Measurements from ENCODE around the gene PASD1.

The PASD1 gene

DNA sequence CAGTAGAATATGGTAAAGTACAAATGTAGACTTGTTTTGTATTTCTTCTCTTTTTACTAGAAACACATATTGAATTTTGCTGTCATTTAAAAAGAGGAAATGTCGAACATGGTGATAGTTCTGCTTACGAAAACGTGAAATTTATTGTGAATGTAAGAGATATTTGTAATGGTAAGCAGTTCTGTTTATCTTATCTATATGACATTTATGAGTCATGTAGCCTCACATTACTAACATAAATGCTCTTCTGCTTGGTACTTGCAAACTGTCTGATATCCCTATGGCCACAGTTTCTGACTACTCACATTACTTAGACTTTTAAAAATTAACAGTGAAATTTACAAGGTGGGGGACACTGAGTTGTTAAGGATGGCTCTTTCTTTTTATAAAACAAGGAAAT, 57.9 kb downstream of the PASD1 start:
- H3K27me3 ChIP-seq (ENCODE audit: insufficient read depth, low read length) = no peaks in the 10 kb centered on the region
- H3K36me3 ChIP-seq (ENCODE audit: insufficient read depth, low read length) = no peaks in the 10 kb centered on the region
- no peak overlapping the region for H3K27ac ChIP-seq (ENCODE audit: low read depth, low read length)
- no peak overlapping the region for H3K4me3 ChIP-seq (ENCODE audit: low read length)
- H3K9me3 ChIP-seq (ENCODE audit: insufficient read depth, low read depth, low read length) = no peaks in the 10 kb centered on the region
- H3K9ac ChIP-seq (ENCODE audit: low read depth, low read length) = no peak overlapping the region
- H3K4me1 ChIP-seq (ENCODE audit: insufficient read depth, low read length) = no peaks in the 10 kb centered on the region
- WGBS = no CpG with 5 or more reads among the region's 3 CpGs

DNA sequence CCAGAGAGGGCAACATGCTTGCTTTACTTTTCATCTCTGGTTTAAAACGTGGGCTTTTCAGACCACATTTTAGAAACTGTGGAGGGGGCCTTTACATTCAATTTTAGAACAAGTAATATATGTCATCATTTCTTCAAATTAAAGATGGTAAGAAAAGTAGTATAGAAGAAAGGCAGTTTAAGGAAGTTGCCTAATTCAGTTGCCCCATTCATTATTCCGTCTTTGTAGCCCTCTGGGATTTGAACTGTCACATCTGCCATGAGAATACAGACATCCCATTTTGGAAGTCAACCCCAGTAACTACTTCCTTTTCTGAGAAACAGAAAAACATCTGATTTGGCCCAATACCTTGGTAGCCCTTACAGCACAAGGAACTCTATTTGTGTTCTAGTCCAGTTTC, 61.2 kb downstream of the PASD1 start:
- H3K4me3 ChIP-seq (ENCODE audit: low read length) = no peak overlapping the region
- no peak overlapping the region for H3K27ac ChIP-seq (ENCODE audit: low read depth, low read length)
- H3K27me3 ChIP-seq (ENCODE audit: insufficient read depth, low read length) = no peaks in the 10 kb centered on the region
- 83% methylated on average over 1 of the region's 2 CpGs for WGBS
- H3K9me3 ChIP-seq (ENCODE audit: insufficient read depth, low read depth, low read length) = no peaks in the 10 kb centered on the region
- no peaks in the 10 kb centered on the region for H3K4me1 ChIP-seq (ENCODE audit: insufficient read depth, low read length)
- H3K9ac ChIP-seq (ENCODE audit: low read depth, low read length) = no peak overlapping the region
- H3K36me3 ChIP-seq (ENCODE audit: insufficient read depth, low read length) = no peaks in the 10 kb centered on the region

DNA sequence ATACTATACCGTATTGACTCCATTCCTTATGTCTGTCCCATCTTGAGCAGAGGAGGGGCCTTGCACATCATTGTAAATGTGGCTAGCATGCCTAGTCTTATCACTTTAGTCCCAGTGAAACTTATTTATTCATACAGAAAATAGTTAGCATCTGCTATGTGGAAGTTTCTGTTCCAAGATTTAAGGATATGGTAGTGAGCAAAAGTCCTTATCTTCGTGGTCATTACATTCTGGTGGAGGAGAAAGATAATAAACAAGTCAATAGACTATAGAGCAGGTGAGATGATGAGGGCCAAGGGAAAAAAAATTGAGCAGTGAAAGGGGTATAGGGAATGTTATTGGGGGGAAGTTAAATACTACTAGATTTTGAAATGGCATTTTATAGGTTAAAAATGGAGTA, 68.3 kb downstream of the PASD1 start:
- Histone ChIP-seq H3K9me3 (ENCODE audit: insufficient read depth, low read depth, low read length) (no peaks in the 10 kb centered on the region), H3K27me3 (ENCODE audit: insufficient read depth, low read length) (no peaks in the 10 kb centered on the region), H3K36me3 (ENCODE audit: insufficient read depth, low read length) (no peaks in the 10 kb centered on the region), H3K9ac (ENCODE audit: low read depth, low read length) (no peak overlapping the region), H3K4me3 (ENCODE audit: low read length) (no peak overlapping the region), H3K27ac (ENCODE audit: low read depth, low read length) (no peak overlapping the region), H3K4me1 (ENCODE audit: insufficient read depth, low read length) (no peaks in the 10 kb centered on the region)
- 83% methylated on average over 1 of the region's 2 CpGs for WGBS

DNA sequence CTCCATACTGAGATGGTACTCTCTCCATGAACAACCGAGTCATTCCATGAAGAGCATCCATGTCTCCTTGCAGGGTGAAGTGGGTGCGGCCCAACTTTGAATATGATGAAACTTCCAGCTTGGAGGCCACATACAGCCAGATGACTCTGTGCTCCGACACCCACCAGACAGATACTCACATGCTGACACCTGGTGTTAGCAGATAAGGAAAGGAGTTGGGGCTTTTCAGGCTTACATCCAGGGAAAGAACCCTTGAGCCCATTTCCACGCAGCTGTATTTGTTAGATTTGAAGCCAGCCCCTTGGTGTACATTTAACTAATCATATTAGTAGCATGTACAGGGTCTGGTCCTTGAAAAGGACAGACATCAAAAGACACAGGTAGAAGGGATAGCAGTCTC, 69.7 kb downstream of the PASD1 start:
- Histone ChIP-seq H3K27me3 (ENCODE audit: insufficient read depth, low read length) (no peaks in the 10 kb centered on the region), H3K4me3 (ENCODE audit: low read length) (no peak overlapping the region), H3K9me3 (ENCODE audit: insufficient read depth, low read depth, low read length) (no peaks in the 10 kb centered on the region), H3K36me3 (ENCODE audit: insufficient read depth, low read length) (no peaks in the 10 kb centered on the region), H3K27ac (ENCODE audit: low read depth, low read length) (no peak overlapping the region), H3K9ac (ENCODE audit: low read depth, low read length) (no peak overlapping the region), H3K4me1 (ENCODE audit: insufficient read depth, low read length) (no peaks in the 10 kb centered on the region)
- WGBS = 94% methylated on average over 3 of the region's 4 CpGs

DNA sequence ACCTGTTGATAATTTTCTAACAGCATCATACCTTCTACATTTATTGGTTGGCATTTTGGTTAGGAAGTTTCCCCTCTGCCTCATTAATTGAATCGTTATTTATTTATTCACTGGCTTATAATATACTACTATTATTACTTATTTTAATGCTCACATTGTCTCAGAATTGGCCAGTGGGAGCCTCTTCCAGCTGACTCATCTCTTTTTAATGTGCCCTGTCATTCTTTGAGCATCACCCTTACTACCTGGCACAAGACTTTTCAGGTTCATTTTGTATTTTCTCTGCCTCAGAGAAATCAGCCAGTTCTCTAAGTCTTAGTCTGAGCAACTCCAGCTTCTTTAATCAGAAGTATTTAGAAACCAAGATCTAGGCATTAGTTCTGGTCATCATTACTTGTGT, 71.5 kb downstream of the PASD1 start:
- H3K4me3 ChIP-seq (ENCODE audit: low read length) = no peak overlapping the region
- no peaks in the 10 kb centered on the region for H3K4me1 ChIP-seq (ENCODE audit: insufficient read depth, low read length)
- no peak overlapping the region for H3K27ac ChIP-seq (ENCODE audit: low read depth, low read length)
- no peaks in the 10 kb centered on the region for H3K36me3 ChIP-seq (ENCODE audit: insufficient read depth, low read length)
- H3K9me3 ChIP-seq (ENCODE audit: insufficient read depth, low read depth, low read length) = no peaks in the 10 kb centered on the region
- WGBS = no CpG with 5 or more reads among the region's 1 CpG
- no peak overlapping the region for H3K9ac ChIP-seq (ENCODE audit: low read depth, low read length)
- no peaks in the 10 kb centered on the region for H3K27me3 ChIP-seq (ENCODE audit: insufficient read depth, low read length)

DNA sequence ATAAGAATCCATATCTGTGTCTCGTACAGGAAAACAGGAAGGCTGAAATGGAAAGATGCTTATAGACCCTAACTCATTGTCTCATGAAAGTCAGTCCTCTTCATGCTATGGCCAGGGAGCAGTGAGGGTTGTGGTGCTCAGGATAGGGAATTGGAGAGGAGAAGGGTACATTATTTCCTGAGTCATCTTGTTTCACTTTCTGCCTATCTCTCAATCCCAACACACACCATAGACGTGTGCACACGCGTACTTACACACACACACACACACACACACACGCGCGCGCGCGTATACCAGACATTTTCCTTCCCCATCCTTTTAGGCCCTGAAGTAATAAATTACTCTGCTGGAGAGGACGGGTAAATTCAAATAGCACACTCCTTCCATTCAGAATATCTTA, 78.1 kb downstream of the PASD1 start:
- Histone ChIP-seq H3K4me3 (ENCODE audit: low read length) (no peak overlapping the region), H3K27me3 (ENCODE audit: insufficient read depth, low read length) (no peaks in the 10 kb centered on the region), H3K9me3 (ENCODE audit: insufficient read depth, low read depth, low read length) (no peaks in the 10 kb centered on the region), H3K36me3 (ENCODE audit: insufficient read depth, low read length) (no peaks in the 10 kb centered on the region), H3K4me1 (ENCODE audit: insufficient read depth, low read length) (no peaks in the 10 kb centered on the region), H3K27ac (ENCODE audit: low read depth, low read length) (no peak overlapping the region), H3K9ac (ENCODE audit: low read depth, low read length) (no peak overlapping the region)
- WGBS = 90% methylated on average over 11 of the region's 11 CpGs

DNA sequence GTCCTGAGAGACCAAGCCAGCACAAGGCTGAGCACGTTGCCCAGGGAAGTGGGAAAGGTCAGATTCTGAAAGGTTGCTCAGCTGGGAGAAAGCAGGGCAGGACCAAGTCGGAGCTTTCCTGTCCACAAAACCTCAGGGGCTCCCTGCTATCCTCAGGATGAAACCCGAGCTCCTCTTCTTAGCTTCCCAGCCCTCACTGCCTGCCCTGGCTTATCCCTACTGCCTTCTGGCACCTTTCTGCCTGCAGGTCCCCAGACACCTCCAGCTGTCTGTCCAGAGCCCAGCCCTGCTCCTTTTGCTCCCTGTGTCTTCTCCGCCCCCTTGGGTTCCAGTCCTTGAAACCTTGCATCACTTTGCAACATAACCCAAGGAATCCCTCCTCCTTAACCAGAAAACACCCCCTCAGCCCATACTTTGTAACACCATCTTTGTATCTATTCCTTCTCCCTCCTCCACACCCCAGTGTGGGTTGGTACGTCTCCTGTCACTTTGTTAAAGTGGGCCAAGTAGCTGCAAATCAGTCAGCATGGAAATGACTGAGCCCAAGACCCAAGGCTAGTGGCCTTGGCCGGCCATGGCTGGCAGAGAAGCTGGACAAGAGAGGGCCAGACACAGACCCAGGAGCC, 111.8 kb downstream of the PASD1 start:
- Histone ChIP-seq H3K9ac (ENCODE audit: low read depth, low read length) (no peak overlapping the region), H3K36me3 (ENCODE audit: insufficient read depth, low read length) (no peaks in the 10 kb centered on the region), H3K27ac (ENCODE audit: low read depth, low read length) (no peak overlapping the region), H3K4me3 (ENCODE audit: low read length) (no peak overlapping the region), H3K27me3 (ENCODE audit: insufficient read depth, low read length) (no peaks in the 10 kb centered on the region), H3K4me1 (ENCODE audit: insufficient read depth, low read length) (no peaks in the 10 kb centered on the region), H3K9me3 (ENCODE audit: insufficient read depth, low read depth, low read length) (no peaks in the 10 kb centered on the region)
- WGBS = 72% methylated on average over 6 of the region's 6 CpGs

DNA sequence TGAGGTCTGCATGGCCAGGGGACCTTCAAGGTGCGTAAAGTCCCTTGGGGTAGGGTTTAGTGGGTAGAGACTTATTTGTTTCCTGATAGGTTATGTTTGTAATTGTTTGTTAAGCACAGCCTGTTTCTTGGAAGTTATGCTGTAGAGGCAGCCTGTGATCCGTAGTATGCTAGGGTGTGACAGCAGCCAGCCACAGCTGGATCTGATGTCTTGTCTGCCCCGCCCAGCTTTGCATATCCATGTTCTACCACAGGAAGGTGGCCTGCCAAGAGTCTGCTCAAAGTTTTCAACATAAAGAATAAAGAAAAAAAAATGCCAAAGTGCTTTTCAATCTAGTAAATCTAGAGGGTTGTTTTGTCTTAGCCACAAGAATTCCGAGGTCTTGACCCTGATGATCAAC, 112.7 kb downstream of the PASD1 start:
- Histone ChIP-seq H3K4me1 (ENCODE audit: insufficient read depth, low read length) (no peaks in the 10 kb centered on the region), H3K27me3 (ENCODE audit: insufficient read depth, low read length) (no peaks in the 10 kb centered on the region)
- 99% methylated on average over 4 of the region's 4 CpGs for WGBS

DNA sequence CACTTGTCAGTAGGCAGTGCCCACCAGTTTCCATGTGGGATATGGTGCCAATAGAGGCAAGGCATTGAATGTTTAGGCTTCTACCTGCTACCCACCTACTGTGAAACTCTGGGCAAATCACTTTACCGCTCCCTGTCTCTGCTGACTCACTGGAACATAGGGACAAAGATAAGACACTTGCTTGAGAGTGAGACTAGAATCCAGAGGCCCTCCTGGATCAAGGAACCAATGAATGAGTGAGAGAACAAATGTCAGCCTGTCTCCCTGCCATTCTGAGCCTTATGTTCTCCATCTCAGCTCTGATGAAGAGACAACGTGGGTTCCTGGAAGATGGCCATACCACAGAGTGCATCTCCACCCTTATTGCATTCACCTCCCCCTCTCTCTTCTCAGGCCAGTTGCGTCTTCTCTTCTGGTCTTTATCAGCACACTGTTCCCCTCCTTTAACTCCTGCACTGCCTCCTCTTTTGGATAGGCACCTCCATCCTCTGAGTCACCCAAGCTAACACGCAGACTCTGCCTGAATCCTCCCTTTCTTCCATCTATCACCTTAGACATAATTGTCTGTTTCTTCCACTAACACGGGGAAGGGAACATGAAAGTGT, 116.4 kb downstream of the PASD1 start:
- no peak overlapping the region for H3K9ac ChIP-seq (ENCODE audit: low read depth, low read length)
- H3K27me3 ChIP-seq (ENCODE audit: insufficient read depth, low read length) = no peaks in the 10 kb centered on the region
- no peak overlapping the region for H3K27ac ChIP-seq (ENCODE audit: low read depth, low read length)
- WGBS = 96% methylated on average over 4 of the region's 5 CpGs
- H3K4me3 ChIP-seq (ENCODE audit: low read length) = no peak overlapping the region
- H3K36me3 ChIP-seq (ENCODE audit: insufficient read depth, low read length) = no peaks in the 10 kb centered on the region
- H3K9me3 ChIP-seq (ENCODE audit: insufficient read depth, low read depth, low read length) = no peaks in the 10 kb centered on the region
- no peaks in the 10 kb centered on the region for H3K4me1 ChIP-seq (ENCODE audit: insufficient read depth, low read length)

More for the DNA sequence above, 112.7 kb downstream of the PASD1 start:
- Histone ChIP-seq H3K36me3 (ENCODE audit: insufficient read depth, low read length) (no peaks in the 10 kb centered on the region), H3K27ac (ENCODE audit: low read depth, low read length) (no peak overlapping the region), H3K4me3 (ENCODE audit: low read length) (no peak overlapping the region), H3K9me3 (ENCODE audit: insufficient read depth, low read depth, low read length) (no peaks in the 10 kb centered on the region), H3K9ac (ENCODE audit: low read depth, low read length) (no peak overlapping the region)

DNA sequence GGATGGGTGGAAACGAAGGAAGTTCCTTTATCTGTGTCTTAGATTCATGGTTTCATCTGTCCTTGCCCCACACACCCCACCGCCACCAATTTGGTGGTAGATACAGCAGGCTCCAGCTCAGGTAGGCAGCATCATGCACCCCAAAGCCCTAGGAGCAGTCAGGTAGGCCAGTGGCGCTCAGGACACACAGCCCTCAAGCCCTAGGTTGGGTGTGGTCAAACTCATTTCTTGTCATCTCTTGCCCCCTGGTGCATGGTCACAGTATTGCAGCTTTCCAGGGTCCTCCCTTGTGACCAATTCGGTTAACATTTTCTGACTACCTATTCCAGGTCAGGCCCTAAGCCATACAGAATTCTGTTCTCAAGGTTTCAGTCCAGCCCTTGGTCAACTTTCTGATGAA, 117.3 kb downstream of the PASD1 start:
- WGBS = 42% methylated on average over 3 of the region's 4 CpGs
- H3K4me3 ChIP-seq (ENCODE audit: low read length) = no peak overlapping the region
- H3K9me3 ChIP-seq (ENCODE audit: insufficient read depth, low read depth, low read length) = no peaks in the 10 kb centered on the region

DNA sequence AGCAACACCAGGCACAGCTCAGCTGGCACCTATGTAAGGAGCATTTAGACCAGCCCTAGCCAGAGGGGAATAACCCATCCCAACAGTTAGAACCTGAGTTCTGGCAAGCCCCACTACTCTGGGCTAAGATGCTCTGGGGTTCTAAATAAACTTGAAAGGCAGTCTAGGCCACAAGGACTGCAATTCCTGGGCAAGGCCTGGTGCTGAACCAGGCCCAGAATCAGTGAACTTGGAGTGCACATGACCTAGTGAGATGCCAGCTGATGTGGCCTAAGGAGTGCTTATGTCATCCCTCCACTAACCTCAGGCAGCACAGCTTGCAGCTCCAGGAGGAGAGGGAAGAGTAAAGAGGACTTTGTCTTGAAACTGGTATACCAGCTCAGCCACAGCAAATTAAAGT, 124.2 kb downstream of the PASD1 start:
- Histone ChIP-seq H3K27me3 (ENCODE audit: insufficient read depth, low read length) (no peaks in the 10 kb centered on the region; the same call in 1 of the 2 replicates), H3K36me3 (ENCODE audit: insufficient read depth, low read length) (no peaks in the 10 kb centered on the region), H3K27ac (ENCODE audit: low read depth, low read length) (no peak overlapping the region), H3K9ac (ENCODE audit: low read depth, low read length) (no peak overlapping the region), H3K4me3 (ENCODE audit: low read length) (no peak overlapping the region), H3K9me3 (ENCODE audit: insufficient read depth, low read depth, low read length) (no peaks in the 10 kb centered on the region), H3K4me1 (ENCODE audit: insufficient read depth, low read length) (no peaks in the 10 kb centered on the region)

More for the DNA sequence above, 117.3 kb downstream of the PASD1 start:
- H3K36me3 ChIP-seq (ENCODE audit: insufficient read depth, low read length) = no peaks in the 10 kb centered on the region
- no peak overlapping the region for H3K9ac ChIP-seq (ENCODE audit: low read depth, low read length)
- H3K27me3 ChIP-seq (ENCODE audit: insufficient read depth, low read length) = no peaks in the 10 kb centered on the region
- H3K27ac ChIP-seq (ENCODE audit: low read depth, low read length) = no peak overlapping the region
- no peaks in the 10 kb centered on the region for H3K4me1 ChIP-seq (ENCODE audit: insufficient read depth, low read length)

DNA sequence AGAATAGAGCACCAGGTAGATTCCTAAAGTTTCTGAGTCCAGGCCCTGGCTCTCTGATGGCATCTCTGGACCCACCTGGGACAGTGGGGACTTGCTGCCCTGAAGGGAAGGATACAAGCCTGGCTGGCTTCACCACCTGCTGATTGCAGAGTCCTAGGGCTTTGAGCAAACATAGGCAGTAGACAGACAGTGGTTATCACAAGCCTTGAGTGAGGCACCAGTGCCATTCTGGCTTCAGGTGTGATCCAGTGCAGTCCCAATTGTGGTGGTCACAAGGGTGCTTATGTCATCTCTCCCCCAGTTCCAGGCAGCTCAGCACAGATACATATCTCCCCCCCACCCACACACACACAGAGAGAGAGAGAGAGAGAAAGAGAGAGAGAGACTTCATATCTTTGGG, 125.2 kb downstream of the PASD1 start:
- no peak overlapping the region for H3K4me3 ChIP-seq (ENCODE audit: low read length)
- no peaks in the 10 kb centered on the region for H3K9me3 ChIP-seq (ENCODE audit: insufficient read depth, low read depth, low read length)
- H3K27me3 ChIP-seq (ENCODE audit: insufficient read depth, low read length) = peaks cover 5% of the 10 kb centered on the region; the same call in 1 of the 2 replicates
- no peaks in the 10 kb centered on the region for H3K4me1 ChIP-seq (ENCODE audit: insufficient read depth, low read length)
- H3K36me3 ChIP-seq (ENCODE audit: insufficient read depth, low read length) = no peaks in the 10 kb centered on the region
- H3K9ac ChIP-seq (ENCODE audit: low read depth, low read length) = no peak overlapping the region
- no peak overlapping the region for H3K27ac ChIP-seq (ENCODE audit: low read depth, low read length)
